GM12878 (cell line): ENCODE data around the gene PFN3.

Experiments used
- EP300 ChIP-seq, 2 experiments: fragments of 150-350 bp in 1 of 2; IDR thresholded peaks; 2 replicates each; pipeline ENCODE4 v1.6.1; 2011 to 2012; ENCODE audit warnings: low read depth in 2 of 2, low read length in 2 of 2, borderline replicate concordance in 1 of 2, improper control_type of control experiment in 1 of 2, inconsistent platforms in 1 of 2; ENCODE audit not compliant: control insufficient read depth in 1 of 2
- EZH2 ChIP-seq: IDR thresholded peaks from 2 replicates; pipeline ENCODE4 v1.6.1; 2012; ENCODE audit warnings: low read depth, mild to moderate bottlenecking, control low read depth, inconsistent platforms, low read length, borderline replicate concordance; ENCODE audit not compliant: control insufficient read depth
- IKZF1 ChIP-seq: fragments of 450-650 bp; conservative IDR thresholded peaks from 2 replicates; pipeline ENCODE4 v1.6.1; 2017; ENCODE audit warnings: antibody characterized with exemption, mild to moderate bottlenecking
- POLR2A ChIP-seq: IDR thresholded peaks from 2 replicates; pipeline ENCODE4 v1.6.1; 2011; ENCODE audit warnings: low read depth, mild to moderate bottlenecking, low read length
- RBBP5 ChIP-seq: fragments of 200-600 bp; sonication (generic); conservative IDR thresholded peaks from 2 replicates; pipeline ENCODE4 v1.6.1; 2016
- SMAD5 ChIP-seq: IDR thresholded peaks from 2 replicates; pipeline ENCODE4 v1.6.1; 2016; ENCODE audit warnings: antibody characterized with exemption, low read depth
- SP1 ChIP-seq: IDR thresholded peaks from one replicate; pipeline ENCODE4 v1.6.1; 2011; ENCODE audit warnings: low read depth, low read length
- SRF ChIP-seq, 2 experiments: IDR thresholded peaks; 2 replicates each; pipeline ENCODE4 v1.6.1; 2011; ENCODE audit warnings: low read depth in 2 of 2, low read length in 2 of 2, mild to moderate bottlenecking in 1 of 2, moderate library complexity in 1 of 2
- TCF12 ChIP-seq: IDR thresholded peaks from 2 replicates; pipeline ENCODE4 v1.6.1; 2011; ENCODE audit warnings: low read depth, mild to moderate bottlenecking, low read length
- TF ChIP-seq, protein P1 (sequence below), 3 experiments: IDR thresholded peaks in 2 of 3; conservative IDR thresholded peaks in 1 of 3; 2 replicates each; pipeline ENCODE4 v1.5.1; 2011; ENCODE audit warnings: low read depth in 3 of 3, low read length in 3 of 3, mild to moderate bottlenecking in 3 of 3, control low read depth in 2 of 3, moderate library complexity in 2 of 3, inconsistent platforms in 1 of 3, mixed read lengths in 1 of 3; ENCODE audit not compliant: control insufficient read depth in 2 of 3, insufficient read depth in 1 of 3; ENCODE audit errors: extremely low read depth in 1 of 3
- TF ChIP-seq, protein P2 (sequence below): fragments of 450-650 bp; IDR thresholded peaks from 2 replicates; pipeline ENCODE4 v1.6.1; 2016; ENCODE audit warnings: mild to moderate bottlenecking, moderate library complexity, borderline replicate concordance

DNA sequence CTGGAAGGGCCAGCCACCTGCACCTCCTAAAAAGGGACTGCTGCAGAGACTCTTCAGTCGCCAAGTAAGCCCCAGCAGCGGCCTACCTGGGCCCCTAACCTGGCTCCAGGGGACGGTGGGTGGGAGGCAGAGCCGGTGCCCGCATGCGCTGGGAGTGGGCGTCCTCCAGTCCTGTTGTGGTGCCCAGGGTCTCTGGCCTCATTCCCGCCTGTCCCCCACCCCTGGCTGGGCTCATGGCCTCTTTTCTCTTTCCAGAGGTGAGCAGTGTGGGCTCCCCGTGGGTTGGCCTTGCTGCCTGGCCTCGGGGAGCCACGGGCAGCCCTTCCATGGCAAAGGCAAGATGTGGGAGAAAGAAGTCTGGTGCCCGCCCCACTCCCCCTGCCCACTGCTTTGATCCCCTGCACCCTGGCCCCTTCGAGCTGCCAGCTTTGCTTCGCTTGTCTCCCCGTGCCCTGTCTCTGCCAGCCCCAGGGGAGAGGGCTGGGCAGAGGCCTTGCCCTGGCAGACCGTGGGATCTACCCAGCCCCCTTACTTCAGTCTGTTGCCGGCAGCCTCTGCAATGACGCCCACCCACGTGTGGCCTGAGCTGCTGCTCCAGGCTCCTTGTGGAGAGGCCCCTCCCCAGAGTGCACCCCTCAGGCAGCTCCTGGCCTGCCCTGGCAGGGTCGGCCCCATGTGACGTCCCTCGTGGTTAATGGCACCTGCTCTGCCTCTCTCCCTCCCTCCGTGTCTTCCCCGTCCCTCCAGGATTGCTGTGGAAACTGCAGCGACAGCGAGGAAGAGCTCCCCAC is 40.7 kb upstream of the PFN3 start:
- TF ChIP-seq EP300 (IDR thresholded peaks at IDR 0.05; ENCODE audit: borderline replicate concordance in 1 of 2, control insufficient read depth in 1 of 2, low read depth in 2 of 2, low read length in 2 of 2) (no peak), TCF12 (no peak), SP1 (no peak), IKZF1 (no peak), SRF (IDR thresholded peaks at IDR 0.05; ENCODE audit: low read depth in 2 of 2, low read length in 2 of 2) (no peak), RBBP5 (no peak), POLR2A (no peak; the same call in 1 of the 2 replicates), EZH2 (no peak), SMAD5 (no peak)
- TF ChIP-seq, protein P1, sequence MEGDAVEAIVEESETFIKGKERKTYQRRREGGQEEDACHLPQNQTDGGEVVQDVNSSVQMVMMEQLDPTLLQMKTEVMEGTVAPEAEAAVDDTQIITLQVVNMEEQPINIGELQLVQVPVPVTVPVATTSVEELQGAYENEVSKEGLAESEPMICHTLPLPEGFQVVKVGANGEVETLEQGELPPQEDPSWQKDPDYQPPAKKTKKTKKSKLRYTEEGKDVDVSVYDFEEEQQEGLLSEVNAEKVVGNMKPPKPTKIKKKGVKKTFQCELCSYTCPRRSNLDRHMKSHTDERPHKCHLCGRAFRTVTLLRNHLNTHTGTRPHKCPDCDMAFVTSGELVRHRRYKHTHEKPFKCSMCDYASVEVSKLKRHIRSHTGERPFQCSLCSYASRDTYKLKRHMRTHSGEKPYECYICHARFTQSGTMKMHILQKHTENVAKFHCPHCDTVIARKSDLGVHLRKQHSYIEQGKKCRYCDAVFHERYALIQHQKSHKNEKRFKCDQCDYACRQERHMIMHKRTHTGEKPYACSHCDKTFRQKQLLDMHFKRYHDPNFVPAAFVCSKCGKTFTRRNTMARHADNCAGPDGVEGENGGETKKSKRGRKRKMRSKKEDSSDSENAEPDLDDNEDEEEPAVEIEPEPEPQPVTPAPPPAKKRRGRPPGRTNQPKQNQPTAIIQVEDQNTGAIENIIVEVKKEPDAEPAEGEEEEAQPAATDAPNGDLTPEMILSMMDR (IDR thresholded peaks at IDR 0.05 in 2 of 3, conservative IDR thresholded peaks at IDR 0.05 in 1 of 3; ENCODE audit: control insufficient read depth in 2 of 3, extremely low read depth in 1 of 3, insufficient read depth in 1 of 3, low read depth in 3 of 3, low read length in 3 of 3): no peak
- TF ChIP-seq, protein P2, sequence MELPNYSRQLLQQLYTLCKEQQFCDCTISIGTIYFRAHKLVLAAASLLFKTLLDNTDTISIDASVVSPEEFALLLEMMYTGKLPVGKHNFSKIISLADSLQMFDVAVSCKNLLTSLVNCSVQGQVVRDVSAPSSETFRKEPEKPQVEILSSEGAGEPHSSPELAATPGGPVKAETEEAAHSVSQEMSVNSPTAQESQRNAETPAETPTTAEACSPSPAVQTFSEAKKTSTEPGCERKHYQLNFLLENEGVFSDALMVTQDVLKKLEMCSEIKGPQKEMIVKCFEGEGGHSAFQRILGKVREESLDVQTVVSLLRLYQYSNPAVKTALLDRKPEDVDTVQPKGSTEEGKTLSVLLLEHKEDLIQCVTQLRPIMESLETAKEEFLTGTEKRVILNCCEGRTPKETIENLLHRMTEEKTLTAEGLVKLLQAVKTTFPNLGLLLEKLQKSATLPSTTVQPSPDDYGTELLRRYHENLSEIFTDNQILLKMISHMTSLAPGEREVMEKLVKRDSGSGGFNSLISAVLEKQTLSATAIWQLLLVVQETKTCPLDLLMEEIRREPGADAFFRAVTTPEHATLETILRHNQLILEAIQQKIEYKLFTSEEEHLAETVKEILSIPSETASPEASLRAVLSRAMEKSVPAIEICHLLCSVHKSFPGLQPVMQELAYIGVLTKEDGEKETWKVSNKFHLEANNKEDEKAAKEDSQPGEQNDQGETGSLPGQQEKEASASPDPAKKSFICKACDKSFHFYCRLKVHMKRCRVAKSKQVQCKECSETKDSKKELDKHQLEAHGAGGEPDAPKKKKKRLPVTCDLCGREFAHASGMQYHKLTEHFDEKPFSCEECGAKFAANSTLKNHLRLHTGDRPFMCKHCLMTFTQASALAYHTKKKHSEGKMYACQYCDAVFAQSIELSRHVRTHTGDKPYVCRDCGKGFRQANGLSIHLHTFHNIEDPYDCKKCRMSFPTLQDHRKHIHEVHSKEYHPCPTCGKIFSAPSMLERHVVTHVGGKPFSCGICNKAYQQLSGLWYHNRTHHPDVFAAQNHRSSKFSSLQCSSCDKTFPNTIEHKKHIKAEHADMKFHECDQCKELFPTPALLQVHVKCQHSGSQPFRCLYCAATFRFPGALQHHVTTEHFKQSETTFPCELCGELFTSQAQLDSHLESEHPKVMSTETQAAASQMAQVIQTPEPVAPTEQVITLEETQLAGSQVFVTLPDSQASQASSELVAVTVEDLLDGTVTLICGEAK: no peak
